ENCODE data around the gene SEZ6L. TPM values are rescaled to one million over a fixed set of nuclear protein-coding genes. Genes with fewer than 3 reads are reported as not detected.
A peak's percentile ranks its signal among the peaks of the same experiment; 100 is the strongest.

The SEZ6L gene
- total RNA-seq, 4 donors from 2014 or later = 0.10 to 0.13 TPM; not detected in 2

DNA sequence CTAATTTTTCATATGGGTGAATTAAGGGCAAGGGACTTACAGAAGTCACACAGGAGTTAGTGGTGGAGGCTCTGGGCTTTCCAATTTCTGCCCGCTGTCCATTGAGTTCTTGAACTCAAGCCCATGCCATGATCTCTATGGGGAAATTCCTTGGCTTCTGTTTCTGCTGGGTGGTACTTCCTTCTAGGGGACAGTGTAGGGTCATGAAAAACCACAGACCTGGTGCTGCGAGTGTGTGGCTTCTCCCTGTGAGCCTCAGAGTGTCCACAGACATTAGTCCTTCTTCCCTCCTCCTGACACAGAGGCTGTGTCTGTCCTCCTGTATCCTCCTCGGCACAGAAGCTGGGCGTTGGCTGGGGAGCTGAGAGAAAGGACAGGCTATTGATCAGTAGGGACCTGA is 6.3 kb upstream of the SEZ6L start:
- intact Hi-C loops (cut with DNase I; ENCODE audit: low total_unique reads) (no loop called here), in situ Hi-C loops (cut with MboI; ENCODE audit: low sequenced_read_pairs in 4 of 4) (no loop called here)
- H3K4me3 ChIP-seq = no peak overlapping the region
- ATAC-seq (no peak), DNase-seq (no peak)
- peaks cover 6 to 32% (median 19%) of the 10 kb centered on the region in 3 donors for H3K27me3 ChIP-seq
- H3K9me3 ChIP-seq = no peaks in the 10 kb centered on the region
- TF ChIP-seq POLR2A (IDR thresholded peaks at IDR 0.05) = no peak
- TF ChIP-seq, protein P1, sequence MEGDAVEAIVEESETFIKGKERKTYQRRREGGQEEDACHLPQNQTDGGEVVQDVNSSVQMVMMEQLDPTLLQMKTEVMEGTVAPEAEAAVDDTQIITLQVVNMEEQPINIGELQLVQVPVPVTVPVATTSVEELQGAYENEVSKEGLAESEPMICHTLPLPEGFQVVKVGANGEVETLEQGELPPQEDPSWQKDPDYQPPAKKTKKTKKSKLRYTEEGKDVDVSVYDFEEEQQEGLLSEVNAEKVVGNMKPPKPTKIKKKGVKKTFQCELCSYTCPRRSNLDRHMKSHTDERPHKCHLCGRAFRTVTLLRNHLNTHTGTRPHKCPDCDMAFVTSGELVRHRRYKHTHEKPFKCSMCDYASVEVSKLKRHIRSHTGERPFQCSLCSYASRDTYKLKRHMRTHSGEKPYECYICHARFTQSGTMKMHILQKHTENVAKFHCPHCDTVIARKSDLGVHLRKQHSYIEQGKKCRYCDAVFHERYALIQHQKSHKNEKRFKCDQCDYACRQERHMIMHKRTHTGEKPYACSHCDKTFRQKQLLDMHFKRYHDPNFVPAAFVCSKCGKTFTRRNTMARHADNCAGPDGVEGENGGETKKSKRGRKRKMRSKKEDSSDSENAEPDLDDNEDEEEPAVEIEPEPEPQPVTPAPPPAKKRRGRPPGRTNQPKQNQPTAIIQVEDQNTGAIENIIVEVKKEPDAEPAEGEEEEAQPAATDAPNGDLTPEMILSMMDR (IDR thresholded peaks at IDR 0.05 in 4 of 5, conservative IDR thresholded peaks at IDR 0.05 in 1 of 5) = no peak
- H3K36me3 ChIP-seq = no peaks in the 10 kb centered on the region
- no peaks in the 10 kb centered on the region for H3K4me1 ChIP-seq
- H3K27ac ChIP-seq = no peak overlapping the region

DNA sequence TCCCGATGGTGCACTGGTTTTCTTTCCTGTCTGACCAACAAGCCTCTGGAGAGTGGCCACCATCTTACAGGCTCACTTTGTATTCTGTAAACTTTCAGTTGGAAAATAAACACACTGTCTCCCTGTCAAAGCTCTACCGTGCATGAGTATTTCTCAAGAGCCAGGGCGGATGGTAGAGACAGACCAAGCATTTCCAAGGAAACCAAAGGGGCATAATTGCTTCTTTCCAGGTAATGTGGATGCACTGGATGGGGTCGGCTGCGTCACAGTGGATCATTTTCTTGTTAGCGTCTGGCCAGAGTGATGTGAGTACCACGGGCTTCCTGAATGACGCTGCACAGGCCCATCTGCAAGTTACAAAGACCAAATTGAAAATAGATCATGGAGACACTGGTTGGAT is 5.1 kb upstream of the SEZ6L start:
- intact Hi-C loops (cut with DNase I; ENCODE audit: low total_unique reads) (no loop called here), in situ Hi-C loops (cut with MboI; ENCODE audit: low sequenced_read_pairs in 4 of 4) (no loop called here)
- peaks cover 6 to 32% (median 24%) of the 10 kb centered on the region in 3 donors for H3K27me3 ChIP-seq
- DNase-seq = no peak
- TF ChIP-seq POLR2A (IDR thresholded peaks at IDR 0.05) = no peak
- TF ChIP-seq, protein P1 (IDR thresholded peaks at IDR 0.05 in 4 of 5, conservative IDR thresholded peaks at IDR 0.05 in 1 of 5) = no peak
- H3K9me3 ChIP-seq = no peaks in the 10 kb centered on the region
- H3K27ac ChIP-seq = no peak overlapping the region
- H3K4me1 ChIP-seq = no peaks in the 10 kb centered on the region
- no peaks in the 10 kb centered on the region for H3K36me3 ChIP-seq
- ATAC-seq = no peak
- no peak overlapping the region for H3K4me3 ChIP-seq

DNA sequence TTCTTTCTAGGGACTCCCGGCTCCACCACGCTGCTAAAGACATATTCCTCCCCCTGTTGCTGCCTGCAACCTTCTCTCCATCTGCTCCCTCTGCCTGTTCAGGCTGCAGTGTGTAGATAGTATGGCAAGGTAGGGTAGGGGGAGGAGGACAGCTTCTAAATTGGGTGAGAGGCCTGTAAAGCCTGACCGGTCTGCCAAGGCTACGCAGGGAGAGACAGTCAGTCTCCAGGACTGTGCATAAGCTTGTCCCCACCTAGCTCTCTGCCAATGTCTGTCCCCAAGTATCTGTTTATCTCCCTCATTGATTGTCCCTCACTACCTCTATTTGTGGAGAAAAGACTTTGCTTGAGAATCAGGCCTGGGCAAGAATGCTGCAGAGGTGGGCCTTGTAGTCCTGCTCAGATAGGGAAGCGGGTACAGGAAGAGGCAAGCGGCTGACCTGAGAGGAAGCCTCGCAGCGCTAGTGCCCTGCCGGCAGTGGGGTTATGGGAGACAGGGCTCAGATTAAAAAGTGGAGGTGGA is 871 bp upstream of the SEZ6L start:
- in situ Hi-C loops (cut with MboI; ENCODE audit: low sequenced_read_pairs in 4 of 4) = no loop called here
- DNase-seq (no peak), ATAC-seq (no peak)
- H3K27ac ChIP-seq = no peak overlapping the region
- no peaks in the 10 kb centered on the region for H3K9me3 ChIP-seq
- TF ChIP-seq POLR2A (IDR thresholded peaks at IDR 0.05) = no peak
- no peak overlapping the region for H3K4me3 ChIP-seq
- H3K4me1 ChIP-seq = peaks cover 0 to 9% of the 10 kb centered on the region in 2 donors
- intact Hi-C loops (cut with DNase I; ENCODE audit: low total_unique reads) = no loop called here
- H3K27me3 ChIP-seq = peaks cover 29 to 57% (median 44%) of the 10 kb centered on the region in 3 donors
- no peaks in the 10 kb centered on the region for H3K36me3 ChIP-seq

DNA sequence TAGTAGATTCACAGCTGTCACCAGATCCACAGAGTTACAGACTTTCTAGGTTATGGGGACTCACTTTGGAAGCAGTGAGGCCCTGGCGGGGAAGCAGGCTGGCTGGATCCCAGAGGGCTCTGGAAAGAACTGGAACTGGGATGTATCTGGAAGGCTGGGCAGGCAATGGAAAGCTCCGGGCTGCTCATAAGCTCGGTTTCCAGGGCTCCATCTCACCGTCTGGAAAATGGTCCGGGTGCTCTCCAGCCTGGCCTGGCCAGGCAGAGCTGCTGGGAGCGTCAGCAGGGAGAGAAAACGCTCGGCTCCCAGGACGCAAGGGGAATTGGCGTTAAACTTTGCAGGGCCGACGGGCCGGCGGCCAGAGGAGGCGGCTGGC is 335 bp upstream of the SEZ6L start:
- ATAC-seq (no peak), DNase-seq (no peak)
- H3K4me3 ChIP-seq = peak overlapping the region; percentile 30 to 44 (median 37)
- peaks cover 0 to 9% of the 10 kb centered on the region in 2 donors for H3K4me1 ChIP-seq
- in situ Hi-C loops (cut with MboI; ENCODE audit: low sequenced_read_pairs in 4 of 4) (no loop called here), intact Hi-C loops (cut with DNase I; ENCODE audit: low total_unique reads) (no loop called here)
- H3K27ac ChIP-seq = no peak overlapping the region
- TF ChIP-seq, protein P1 (IDR thresholded peaks at IDR 0.05 in 4 of 5, conservative IDR thresholded peaks at IDR 0.05 in 1 of 5) = no peak
- no peak for TF ChIP-seq POLR2A (IDR thresholded peaks at IDR 0.05)
- no peaks in the 10 kb centered on the region for H3K36me3 ChIP-seq
- H3K9me3 ChIP-seq = no peaks in the 10 kb centered on the region
- peaks cover 33 to 57% (median 44%) of the 10 kb centered on the region in 3 donors for H3K27me3 ChIP-seq

DNA sequence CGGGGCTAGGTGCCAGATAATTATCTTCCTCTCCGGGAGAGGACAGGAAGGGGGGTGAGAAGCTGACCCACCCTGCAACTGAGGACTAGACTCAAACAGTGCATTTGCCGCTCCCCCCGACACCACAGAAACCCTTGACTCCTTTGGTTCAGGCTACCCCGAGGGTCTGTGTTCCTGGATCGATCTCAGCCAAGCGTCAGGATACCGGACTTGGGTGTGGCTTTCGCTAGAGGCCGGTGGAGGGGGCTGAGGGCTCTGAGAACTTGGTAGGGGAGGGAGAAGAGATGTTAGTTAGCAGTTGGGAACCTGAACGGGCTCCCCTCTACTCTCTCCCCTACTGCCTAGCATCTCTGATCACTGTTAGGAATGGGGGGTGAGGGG is 840 bp downstream of the SEZ6L start:
- H3K36me3 ChIP-seq = no peaks in the 10 kb centered on the region

More for the DNA sequence above, 840 bp downstream of the SEZ6L start:
- in situ Hi-C loops (cut with MboI; ENCODE audit: low sequenced_read_pairs in 4 of 4) = loop anchor here in 2 of 4 donors (10.0 kb wide), 2 partner anchors 155 to 165 kb away; no protein-coding TSS in a partner anchor
- DNase-seq = no peak
- Histone ChIP-seq H3K27me3 (peaks cover 38 to 57% (median 40%) of the 10 kb centered on the region in 3 donors), H3K27ac (no peak overlapping the region), H3K4me3 (peak overlapping the region; percentile 30 to 44 (median 37)), H3K4me1 (peaks cover 0 to 9% of the 10 kb centered on the region in 2 donors), H3K9me3 (no peaks in the 10 kb centered on the region)
- intact Hi-C loops (cut with DNase I; ENCODE audit: low total_unique reads) = no loop called here
- no peak for ATAC-seq
- no peak for TF ChIP-seq POLR2A (IDR thresholded peaks at IDR 0.05)
- TF ChIP-seq, protein P1 (IDR thresholded peaks at IDR 0.05 in 4 of 5, conservative IDR thresholded peaks at IDR 0.05 in 1 of 5) = no peak
